HG03432 (cell line): ENCODE measurements around the gene SAMD15.
A peak's percentile ranks its signal among the peaks of the same experiment; 100 is the strongest.
"Not testable (repeated sequence)": the region's sequence is repeated elsewhere in the genome, so short reads cannot be mapped to it uniquely, and the experiment has no call there.

Experiments
- ATAC-seq: cut with Tn5 transposase; IDR thresholded peaks from one replicate; pipeline ENCODE4 v1.9.1; 2021; ENCODE audit warnings: mild to moderate bottlenecking, moderate library complexity; ENCODE audit not compliant: unreplicated experiment

The SAMD15 gene

GRCh38 chr14:77375164-77375950, 1.8 kb upstream of the SAMD15 start:
- ATAC-seq: no peak

GRCh38 chr14:77375973-77376770, 1.0 kb upstream of the SAMD15 start:
- peak; percentile 23 for ATAC-seq

- ATAC-seq: no peak
These were observed 294 bp downstream of the SAMD15 start for GRCh38 chr14:77377502-77377844.

- ATAC-seq: no peak
These were observed 1.5 kb downstream of the SAMD15 start for GRCh38 chr14:77378701-77379100.

GRCh38 chr14:77390188-77390587, 13.0 kb downstream of the SAMD15 start:
- ATAC-seq: no peak

- no peak for ATAC-seq
These were observed 23.0 kb downstream of the SAMD15 start for GRCh38 chr14:77400216-77400615.

- ATAC-seq: no peak
These were observed 26.6 kb downstream of the SAMD15 start for GRCh38 chr14:77403768-77404167.

GRCh38 chr14:77406086-77406485, 28.9 kb downstream of the SAMD15 start:
- no peak for ATAC-seq

GRCh38 chr14:77406718-77407117, 29.5 kb downstream of the SAMD15 start:
- ATAC-seq: no peak

- no peak for ATAC-seq
These were observed 30.0 kb downstream of the SAMD15 start for GRCh38 chr14:77407158-77407557.

- ATAC-seq: no peak
These were observed 32.0 kb downstream of the SAMD15 start for GRCh38 chr14:77409131-77409533.

GRCh38 chr14:77415403-77416030, 38.3 kb downstream of the SAMD15 start:
- not testable (repeated sequence) for ATAC-seq

- not testable (repeated sequence) for ATAC-seq
These were observed 38.9 kb downstream of the SAMD15 start for GRCh38 chr14:77416098-77416497.

- no peak for ATAC-seq
These were observed 39.7 kb downstream of the SAMD15 start for GRCh38 chr14:77416836-77417235.

GRCh38 chr14:77421201-77421600, 44.0 kb downstream of the SAMD15 start:
- no peak for ATAC-seq

GRCh38 chr14:77423423-77423822, 46.2 kb downstream of the SAMD15 start, which contains the start of gene NOXRED1:
Gene NOXRED1 (minus strand): TSS chr14:77423523. CDS start chr14:77422889, 634 bp downstream.
- ATAC-seq: no peak

- no peak for ATAC-seq
These were observed 47.7 kb downstream of the SAMD15 start for GRCh38 chr14:77424862-77425261.

- ATAC-seq: no peak
These were observed 49.2 kb downstream of the SAMD15 start for GRCh38 chr14:77426396-77426795.

GRCh38 chr14:77436042-77436441, 58.9 kb downstream of the SAMD15 start:
- ATAC-seq: no peak

- ATAC-seq: no peak
These were observed 61.4 kb downstream of the SAMD15 start for GRCh38 chr14:77438596-77438995.

GRCh38 chr14:77439861-77440260, 62.7 kb downstream of the SAMD15 start:
- no peak for ATAC-seq
